Stomach (tissue), 9 donors: ENCODE data around the gene APBB3. TPM values are rescaled to one million over a fixed set of nuclear protein-coding genes. Genes with fewer than 3 reads are reported as not detected.

Source experiments
- DNase-seq, 2 donors: peaks; one replicate each; pipeline versions ENCODE4 v3.0.0 to v3.0.0-alpha.2; 2013 to 2019
- H3K27ac ChIP-seq, 5 donors: fragments of 200-600 bp in 4 of 5; sonication (generic) in 4 of 5; one replicate each; pipeline ENCODE4 v1.5.1; 2013 to 2019; ENCODE audit warnings: mild to moderate bottlenecking in 1 of 5, moderate library complexity in 1 of 5
- H3K27me3 ChIP-seq, 3 donors: fragments of 200-600 bp; sonication (generic); one replicate each; pipeline ENCODE4 v1.5.1; 2017 to 2019; ENCODE audit warnings: mixed run types in 1 of 3
- H3K36me3 ChIP-seq, 4 donors: fragments of 200-600 bp; sonication (generic); 1 replicate in 3 of 4; 2 replicates in 1 of 4; pipeline ENCODE4 v1.5.1; 2016 to 2019
- H3K4me1 ChIP-seq, 4 donors: fragments of 200-600 bp; sonication (generic); one replicate each; pipeline ENCODE4 v1.5.1; 2016 to 2019
- H3K4me3 ChIP-seq, 4 donors: fragments of 200-600 bp; sonication (generic) in 3 of 4; one replicate each; pipeline ENCODE4 v1.5.1; 2016 to 2019; ENCODE audit warnings: mild to moderate bottlenecking in 1 of 4
- H3K9me3 ChIP-seq, 4 donors: fragments of 200-600 bp; sonication (generic); one replicate each; pipeline ENCODE4 v1.5.1; 2016 to 2019
- CTCF ChIP-seq, 7 experiments: fragments of 450-650 bp in 4 of 7; fragments of 200-600 bp in 3 of 7; sonication (generic) in 3 of 7; IDR thresholded peaks; one replicate each; pipeline ENCODE4 v1.5.1; 2016 to 2019; ENCODE audit warnings: antibody characterized with exemption in 7 of 7, control low read depth in 2 of 7, mild to moderate bottlenecking in 1 of 7
- EP300 ChIP-seq: sonication (generic); formaldehyde crosslinking; IDR thresholded peaks from one replicate; pipeline ENCODE4 v1.6.1; 2017; ENCODE audit warnings: antibody characterized with exemption
- POLR2A ChIP-seq, 4 donors: fragments of 450-650 bp; IDR thresholded peaks; one replicate each; pipeline ENCODE4 v1.6.1; 2016; ENCODE audit warnings: antibody characterized with exemption in 4 of 4, control low read depth in 2 of 4, mild to moderate bottlenecking in 1 of 4, moderate library complexity in 1 of 4
- POLR2AphosphoS5 ChIP-seq, 3 donors: sonication (generic); formaldehyde crosslinking; IDR thresholded peaks; one replicate each; pipeline ENCODE4 v1.6.1; 2016; ENCODE audit warnings: antibody characterized with exemption in 3 of 3
- WGBS, 5 donors: extraction: QIAGEN DNeasy Blood & Tissue Kit in 3 of 5; methylation state at CpG; one replicate each; pipeline versions ENCODE4 v1.1.5 to v1.1.7; 2013 to 2018; 5-methylcytosine and 5-hydroxymethylcytosine counted together
- intact Hi-C: fragments of 100-400 bp; cut with DNase I; formaldehyde crosslinking; loops from one replicate; pipeline ENCODE4 v1.15.1; 2023; ENCODE audit warnings: low total_unique reads
- polyA plus RNA-seq, 3 donors: library from polyadenylated mRNA; stranded (reverse); fragments of 200-250 nt; gene quantifications; one replicate each; pipeline ENCODE4 v1.2.3, GENCODE V29; 2013
- total RNA-seq, 5 donors: library from RNA; depleted of rRNA; stranded (reverse); fragments of >200 nt; gene quantifications; one replicate each; pipeline versions ENCODE4 v1.1.0 to v1.2.3, GENCODE V29; 2014 to 2016
- donor health status: healthy with polysubstance abuse.
- donor health status: Bipolar disorder and iron deficiency.
- donor health status: healthy.

The APBB3 gene
- total and polyA plus RNA-seq, 8 donors = 5.4 to 40.8 (median 16.7) TPM

DNA sequence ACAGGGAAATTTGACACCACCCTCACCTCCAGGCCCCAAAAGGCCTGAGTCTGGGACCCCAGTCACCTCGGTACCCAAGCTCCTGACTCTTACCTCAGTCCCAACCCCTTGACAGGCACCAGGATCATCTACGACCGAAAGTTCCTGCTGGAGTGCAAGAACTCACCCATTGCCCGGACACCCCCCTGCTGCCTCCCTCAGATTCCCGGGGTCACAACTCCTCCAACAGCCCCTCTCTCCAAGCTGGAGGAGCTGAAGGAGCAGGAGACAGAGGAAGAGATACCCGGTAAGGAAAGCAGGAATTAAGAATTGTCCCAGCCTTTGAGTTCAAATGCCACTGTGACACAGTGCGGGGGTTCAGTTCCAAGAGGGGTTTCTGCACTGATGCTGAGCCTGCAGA lies 15.6 kb downstream of the APBB3 start:
- H3K9me3 ChIP-seq = no peaks in the 10 kb centered on the region
- WGBS, 5 donors = 66 to 78% (median 69%) methylated on average over 7 of the region's 7 CpGs
- H3K4me3 ChIP-seq = peak overlapping the region in 2 of 4 donors; percentile 50 to 57
- intact Hi-C loops = no loop called here
- no peak for DNase-seq
- peak overlapping the region; percentile 96 to 100 (median 98) for H3K27ac ChIP-seq
- H3K36me3 ChIP-seq = peaks cover 26 to 53% (median 44%) of the 10 kb centered on the region in 4 donors
- TF ChIP-seq CTCF (IDR thresholded peaks at IDR 0.05) (no peak), EP300 (no peak)
- H3K27me3 ChIP-seq = no peaks in the 10 kb centered on the region
- H3K4me1 ChIP-seq = peaks cover 47 to 76% (median 56%) of the 10 kb centered on the region in 4 donors

GRCh38 chr5:140548300-140548688 lies 16.1 kb downstream of the APBB3 start:
- intact Hi-C loops = no loop called here
- no peak for TF ChIP-seq POLR2A (IDR thresholded peaks at IDR 0.05)
- peak; percentile 15 for TF ChIP-seq EP300
- TF ChIP-seq POLR2AphosphoS5 (IDR thresholded peaks at IDR 0.05) = peak in 2 of 3 donors; percentile 66 to 92
- Histone ChIP-seq H3K4me3 (peak overlapping the region; percentile 45 to 57 (median 50)), H3K27ac (peak overlapping the region; percentile 96 to 100 (median 98)), H3K9me3 (no peaks in the 10 kb centered on the region), H3K36me3 (peaks cover 23 to 58% (median 49%) of the 10 kb centered on the region in 4 donors), H3K27me3 (no peaks in the 10 kb centered on the region), H3K4me1 (peaks cover 47 to 71% (median 54%) of the 10 kb centered on the region in 4 donors)
- WGBS, 5 donors = 2 to 9% (median 5%) methylated on average over 5 of the region's 5 CpGs
- DNase-seq = peak in 1 of 2 donors; percentile 92

DNA sequence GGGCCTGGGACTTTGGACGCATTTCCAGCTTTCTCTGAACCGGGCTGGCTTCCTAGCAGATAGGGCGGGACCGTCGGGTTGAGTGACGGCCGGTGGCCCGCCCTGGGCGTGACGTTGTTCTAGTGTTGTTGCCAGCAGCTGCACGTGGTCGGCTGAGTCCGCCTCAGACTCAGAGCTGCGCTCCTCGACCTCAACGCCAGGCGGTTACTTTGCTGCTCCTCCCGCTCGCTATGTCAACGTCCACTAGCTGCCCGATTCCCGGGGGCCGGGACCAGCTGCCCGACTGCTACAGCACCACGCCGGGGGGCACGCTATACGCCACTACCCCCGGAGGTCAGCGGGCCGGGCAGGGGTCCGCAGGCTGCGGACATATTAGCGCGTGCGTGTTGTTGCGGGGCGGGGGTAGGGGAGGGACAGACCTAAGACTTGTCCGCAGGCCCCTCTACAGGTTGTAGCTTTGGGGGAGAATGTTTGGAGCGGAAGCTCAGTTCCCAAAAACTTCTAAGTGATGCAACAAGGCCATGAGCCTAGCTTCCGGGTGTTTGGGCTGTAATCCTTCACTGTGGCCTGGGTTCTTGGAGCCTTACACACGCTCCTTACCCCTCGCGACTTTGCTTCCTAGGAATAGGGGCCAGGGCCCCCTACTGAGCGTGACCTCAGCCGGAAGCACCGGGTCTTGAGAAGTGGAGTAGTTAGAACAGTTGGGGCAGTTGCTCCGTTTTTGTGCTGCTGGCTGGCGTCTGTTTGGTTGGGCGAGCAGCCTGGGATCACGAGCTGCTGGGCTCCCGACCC lies 16.7 kb downstream of the APBB3 start, which contains the start of gene EIF4EBP3:
Gene EIF4EBP3 (plus strand): TSS at position 155 of the 792 bp plus-strand sequence. CDS start 76 bp downstream, at position 231.
- H3K4me1 ChIP-seq = peaks cover 47 to 66% (median 53%) of the 10 kb centered on the region in 4 donors
- H3K4me3 ChIP-seq = peak within 1 kb of the TSS; percentile 45 to 57 (median 50)
- intact Hi-C loops = no loop called here
- H3K27me3 ChIP-seq = no peaks in the 10 kb centered on the region
- peaks cover 24 to 59% (median 55%) of the 10 kb centered on the region in 4 donors for H3K36me3 ChIP-seq
- peak within 1 kb of the TSS; percentile 96 to 100 (median 98) for H3K27ac ChIP-seq
- DNase-seq = peak; percentile 98 to 99
- WGBS, 5 donors = 1 to 4% (median 1%) methylated on average over 35 to 52 of the region's 52 CpGs
- TF ChIP-seq EP300 (no peak), CTCF (IDR thresholded peaks at IDR 0.05) (peak in 5 of 7 experiments; percentile 33 to 88 (median 67)), POLR2AphosphoS5 (IDR thresholded peaks at IDR 0.05) (peak; percentile 91 to 99 (median 98)), POLR2A (IDR thresholded peaks at IDR 0.05) (peak in 2 of 4 donors; percentile 62 to 71)
- no peaks in the 10 kb centered on the region for H3K9me3 ChIP-seq

- Histone ChIP-seq H3K4me3 (peak overlapping the region; percentile 1 to 57 (median 48)), H3K27ac (peak overlapping the region; percentile 96 to 100 (median 98)), H3K27me3 (no peaks in the 10 kb centered on the region), H3K36me3 (peaks cover 27 to 60% (median 58%) of the 10 kb centered on the region in 4 donors), H3K4me1 (peaks cover 47 to 62% (median 51%) of the 10 kb centered on the region in 4 donors), H3K9me3 (no peaks in the 10 kb centered on the region)
- 28 to 39% (median 31%) methylated on average over 13 of the region's 13 CpGs for WGBS, 5 donors
- DNase-seq = no peak
- TF ChIP-seq CTCF (IDR thresholded peaks at IDR 0.05) = no peak
- no peak for TF ChIP-seq POLR2A (IDR thresholded peaks at IDR 0.05)
- intact Hi-C loops = no loop called here
These were observed 17.4 kb downstream of the APBB3 start for GRCh38 chr5:140546851-140547507.
